ENCODE measurements around the gene HERC4.
"Not testable (repeated sequence)": the region's sequence is repeated elsewhere in the genome, so short reads cannot be mapped to it uniquely, and the experiment has no call there.

The HERC4 gene

DNA sequence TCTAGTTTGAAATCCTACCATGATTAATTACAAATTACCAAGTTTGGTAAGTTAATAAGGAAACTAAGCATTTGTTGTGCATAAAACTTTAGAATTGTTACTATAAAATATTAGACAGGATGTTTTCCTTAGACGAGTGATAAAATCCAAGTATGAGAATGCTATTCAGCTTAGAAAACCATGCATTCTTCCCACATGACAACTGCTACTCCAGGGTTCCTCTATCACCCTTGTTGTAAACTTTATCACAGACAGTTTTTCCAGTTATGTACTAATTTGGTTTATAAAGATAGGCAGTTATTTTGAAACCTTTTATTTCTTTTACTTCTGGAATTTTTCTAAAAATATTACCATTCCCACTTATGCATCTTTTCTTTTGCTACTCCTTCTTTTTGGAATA is 138.7 kb downstream of the HERC4 start:
- DNase-seq = no peak

DNA sequence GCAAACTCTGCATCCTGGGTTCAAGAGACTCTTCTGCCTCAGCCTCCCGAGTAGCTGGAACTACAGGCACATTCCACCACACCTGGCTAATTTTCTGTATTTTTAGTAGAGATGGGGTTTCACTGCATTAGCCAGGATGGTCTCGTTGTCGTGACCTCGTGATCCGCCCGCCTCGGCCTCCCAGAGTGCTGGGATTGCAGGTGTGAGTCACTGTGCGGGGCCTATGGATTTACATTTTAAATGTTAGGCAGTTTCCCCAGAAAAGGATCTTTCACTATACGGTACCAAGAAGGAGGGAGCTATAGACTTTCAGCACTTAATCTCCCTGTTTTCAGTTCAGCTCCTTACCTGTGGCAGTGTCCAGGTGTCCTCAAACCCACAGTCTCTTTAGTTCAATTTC is 139.9 kb downstream of the HERC4 start:
- DNase-seq = no peak

DNA sequence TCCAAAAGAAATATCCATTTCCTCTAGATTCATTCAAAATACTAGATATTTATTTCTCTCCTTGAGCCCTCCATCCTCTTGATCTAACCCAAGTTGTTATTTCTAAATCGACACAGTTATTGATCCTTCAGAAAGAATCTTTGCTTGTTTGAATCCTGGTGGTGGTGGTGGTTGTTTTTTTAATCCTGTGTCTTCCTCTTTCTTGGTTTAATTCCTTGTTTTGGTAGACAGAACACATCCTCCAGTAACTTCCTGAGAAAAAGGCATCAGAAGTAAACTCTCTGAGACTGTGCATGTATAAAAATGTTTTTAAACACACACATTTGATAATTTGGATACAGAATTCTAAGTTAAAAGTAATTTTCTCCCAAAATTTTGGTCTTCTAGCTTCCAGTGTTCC is 140.7 kb downstream of the HERC4 start:
- DNase-seq = no peak

DNA sequence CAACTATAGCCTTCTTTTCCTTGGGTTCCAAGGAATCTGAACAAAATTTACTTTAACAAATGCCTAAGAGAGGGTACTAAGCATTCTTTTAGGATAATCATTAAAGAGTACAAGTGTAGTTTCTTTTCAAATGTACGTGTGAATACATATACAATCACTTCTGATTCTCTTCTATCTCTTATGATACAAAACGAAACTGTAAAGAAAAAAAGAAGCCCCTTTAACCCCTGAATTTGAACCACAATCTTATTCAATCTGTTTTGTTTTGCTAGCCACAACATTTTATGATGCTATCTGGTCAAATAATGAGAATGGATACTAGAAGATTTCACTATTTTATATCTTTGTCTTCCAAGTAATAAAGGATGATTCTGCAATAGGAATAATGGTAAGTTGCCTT is 141.9 kb downstream of the HERC4 start:
- DNase-seq = no peak

DNA sequence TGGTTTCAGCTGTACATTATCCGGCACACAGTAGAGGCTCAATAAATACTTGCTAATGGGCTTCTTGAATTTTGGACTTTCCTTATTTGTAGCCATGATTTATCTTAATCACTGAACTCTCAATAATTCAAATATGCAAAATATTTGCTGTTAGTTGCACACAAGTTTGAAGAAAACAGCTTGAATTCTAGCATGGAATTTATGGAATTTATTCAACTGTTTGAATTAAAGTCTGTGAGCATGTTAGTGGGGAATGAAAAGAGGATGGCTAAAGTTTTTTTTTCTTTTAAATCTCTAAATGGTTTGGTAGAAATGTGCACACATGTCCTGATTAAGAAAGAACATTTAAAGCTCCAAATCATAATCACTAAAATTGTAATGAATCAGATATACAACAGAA is 148.1 kb downstream of the HERC4 start:
- no peak for DNase-seq

DNA sequence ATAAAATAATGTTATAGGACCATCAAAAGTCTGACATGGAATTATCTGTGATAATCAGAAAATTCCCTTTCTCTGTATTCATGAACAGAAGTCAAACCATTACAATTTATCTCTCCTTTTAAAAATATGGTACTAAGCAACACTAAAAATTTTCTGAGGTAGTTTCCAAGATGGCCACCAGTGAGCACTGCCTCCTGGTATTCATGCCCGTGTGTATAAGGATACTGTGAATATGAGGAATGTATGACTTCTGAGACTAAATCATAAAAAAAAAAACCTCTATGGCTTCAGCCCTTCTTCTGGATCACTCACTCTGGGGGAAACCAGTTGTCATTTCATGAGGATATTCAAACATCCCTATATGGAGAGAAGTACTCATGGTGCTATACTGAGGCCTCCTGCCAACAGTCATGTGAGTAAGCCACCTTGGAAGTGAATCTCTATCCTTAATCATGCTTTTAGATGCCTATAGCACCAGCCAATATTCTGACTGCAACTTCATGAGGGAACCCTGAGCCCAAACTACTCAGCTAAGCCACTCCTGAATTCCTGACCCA is 149.6 kb downstream of the HERC4 start:
- DNase-seq = no peak

DNA sequence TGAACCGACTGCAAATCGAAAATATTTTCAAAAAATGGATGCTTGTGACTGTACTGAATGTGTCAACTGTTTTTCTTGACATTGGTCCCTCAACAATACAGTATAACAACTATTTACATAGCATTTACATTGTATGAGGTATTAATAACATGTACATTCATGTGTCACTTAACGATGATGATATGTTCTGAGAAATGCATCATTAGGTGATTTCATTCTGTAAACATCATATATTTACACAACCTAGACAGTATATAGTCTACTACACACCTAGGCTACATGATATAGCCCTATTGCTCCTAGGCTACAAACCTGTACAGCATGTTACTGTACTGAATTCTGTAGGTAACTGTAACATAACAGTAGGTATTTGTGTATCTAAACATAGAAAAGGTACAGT is 150.9 kb downstream of the HERC4 start:
- no peak for DNase-seq

DNA sequence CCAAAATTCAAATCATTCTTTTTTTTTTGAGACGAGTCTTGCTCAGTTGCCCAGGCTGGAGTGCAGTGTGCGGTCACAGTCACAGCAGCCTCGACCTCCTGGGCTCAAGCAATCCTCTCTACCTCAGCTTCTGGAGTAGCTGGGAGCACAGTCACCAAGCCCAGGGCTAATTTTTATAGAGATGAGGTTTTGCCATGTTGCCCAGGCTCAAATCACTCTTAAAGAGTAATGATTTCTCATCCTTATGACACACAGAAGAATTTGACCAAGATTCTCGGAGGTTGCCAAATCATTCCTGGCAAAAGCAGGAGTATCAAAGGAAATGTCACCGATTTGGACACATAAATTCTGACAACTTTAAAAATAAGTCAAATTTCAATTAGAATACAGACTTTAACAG is 151.5 kb downstream of the HERC4 start:
- no peak for DNase-seq

DNA sequence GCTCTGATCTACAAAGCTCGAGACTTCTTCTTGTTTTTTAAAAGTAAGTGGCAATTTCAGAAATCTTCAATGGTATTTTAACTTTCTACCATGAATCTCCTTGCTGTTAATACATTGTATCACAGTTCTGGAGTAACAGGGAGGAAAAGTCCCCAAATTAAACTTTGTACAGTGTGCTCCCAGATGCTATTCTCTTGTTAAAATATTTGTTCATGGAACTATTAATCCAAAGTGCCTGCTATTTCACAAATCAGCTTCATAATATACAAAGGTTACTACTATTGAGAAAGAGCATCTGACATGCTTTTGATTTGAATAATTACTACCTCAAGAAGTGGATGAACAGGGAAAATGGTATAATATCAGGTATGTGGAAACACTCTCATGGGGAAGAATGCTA is 154.0 kb downstream of the HERC4 start:
- DNase-seq = no peak

DNA sequence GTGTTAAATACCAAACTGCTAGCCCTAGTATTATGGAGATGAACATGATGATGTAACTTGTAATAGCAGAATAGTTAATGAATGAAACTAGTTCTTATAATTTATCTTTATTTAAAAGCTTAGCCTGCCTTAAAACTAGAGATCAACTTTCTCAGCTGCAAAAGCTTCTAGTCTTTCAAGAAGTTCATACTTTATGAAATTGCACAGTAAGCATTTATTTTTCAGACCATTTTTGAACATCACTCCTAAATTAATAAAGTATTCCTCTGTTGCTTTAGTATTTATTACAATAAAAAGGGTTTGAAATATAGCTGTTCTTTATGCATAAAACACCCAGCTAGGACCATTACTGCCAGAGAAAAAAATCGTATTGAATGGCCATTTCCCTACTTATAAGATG is 157.4 kb downstream of the HERC4 start:
- no peak for DNase-seq

DNA sequence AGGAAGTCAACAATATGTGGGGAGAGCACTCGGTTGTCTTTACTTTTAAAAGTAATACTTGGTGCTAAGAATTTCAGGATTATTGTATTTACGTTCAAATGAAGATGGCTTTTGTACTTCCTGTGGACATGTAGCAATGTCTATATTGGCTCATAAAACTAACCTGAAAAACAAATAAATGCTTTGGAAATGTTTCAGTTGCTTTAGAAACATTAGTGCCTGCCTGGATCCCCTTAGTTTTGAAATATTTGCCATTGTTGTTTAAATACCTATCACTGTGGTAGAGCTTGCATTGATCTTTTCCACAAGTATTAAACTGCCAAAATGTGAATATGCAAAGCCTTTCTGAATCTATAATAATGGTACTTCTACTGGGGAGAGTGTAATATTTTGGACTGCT is 157.9 kb downstream of the HERC4 start:
- DNase-seq = no peak

DNA sequence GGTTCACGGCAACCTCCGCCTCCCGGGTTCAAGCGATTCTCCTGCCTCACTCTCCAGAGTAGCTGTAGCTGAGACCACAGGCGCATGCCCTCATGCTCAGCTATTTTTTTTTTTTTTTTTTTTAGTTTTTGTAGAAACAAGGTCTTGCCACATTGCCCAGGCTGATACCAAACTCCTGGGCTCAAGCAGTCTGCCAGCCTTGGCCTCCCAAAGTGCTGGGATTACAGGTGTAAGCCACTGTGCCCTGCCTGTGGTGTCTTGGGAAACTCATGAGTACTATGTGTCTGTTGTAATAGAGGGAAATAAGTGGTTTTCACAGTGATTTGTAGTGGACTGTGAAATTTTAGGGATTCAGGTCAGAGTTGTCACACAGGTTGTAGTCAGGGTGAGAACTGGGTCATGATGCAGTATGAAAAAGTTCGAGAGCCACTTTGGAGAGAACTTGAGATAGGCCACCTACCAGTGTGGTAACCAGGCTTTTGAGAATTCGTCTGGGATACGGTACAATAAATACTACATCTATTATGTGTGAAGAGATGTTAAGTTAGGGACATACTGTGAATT is 160.2 kb downstream of the HERC4 start:
- DNase-seq = no peak

DNA sequence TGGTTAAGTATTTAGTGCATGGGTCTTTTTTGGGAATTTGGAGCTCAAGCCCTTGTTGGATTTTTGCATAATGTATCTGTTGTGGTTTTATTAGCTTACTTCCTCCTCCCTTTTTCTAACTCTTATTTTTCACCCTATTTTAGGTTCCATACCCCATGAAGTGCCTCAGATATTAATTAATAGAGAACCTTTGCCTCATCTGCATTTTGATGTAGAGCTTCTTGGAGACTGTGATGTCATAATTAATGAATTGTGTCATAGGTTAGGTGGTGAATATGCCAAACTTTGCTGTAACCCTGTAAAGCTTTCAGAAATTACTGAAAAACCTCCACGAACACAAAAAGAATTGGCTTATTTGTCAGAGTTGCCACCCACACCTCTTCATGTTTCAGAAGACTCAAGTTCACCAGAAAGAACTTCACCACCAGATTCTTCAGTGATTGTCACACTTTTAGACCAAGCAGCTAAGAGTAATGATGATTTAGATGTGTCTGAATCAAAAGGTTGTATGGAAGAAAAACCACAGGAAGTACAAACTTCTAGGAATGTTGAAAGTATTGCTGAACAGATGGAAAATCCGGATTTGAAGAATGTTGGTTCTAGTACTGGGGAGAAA is 162.6 kb downstream of the HERC4 start:
- DNase-seq = no peak

DNA sequence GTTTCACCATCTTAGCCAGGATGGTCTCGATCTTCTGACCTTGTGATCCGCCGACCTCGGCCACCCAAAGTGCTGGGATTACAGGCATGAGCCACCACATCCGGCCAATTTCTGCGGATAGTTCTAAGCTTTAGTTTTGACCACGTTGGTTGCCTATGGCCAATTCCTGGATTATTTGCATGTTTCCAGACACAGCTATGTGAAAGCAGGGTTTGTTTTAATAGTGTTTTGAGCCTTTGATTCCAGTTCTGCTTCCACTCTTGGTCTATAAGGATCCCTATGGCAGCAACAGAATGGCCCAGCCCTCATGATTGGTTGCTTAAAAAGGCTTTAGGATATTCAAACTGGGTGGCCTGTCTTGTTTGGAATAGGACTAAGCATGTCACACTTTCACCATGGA is 171.5 kb downstream of the HERC4 start:
- DNase-seq = no peak

DNA sequence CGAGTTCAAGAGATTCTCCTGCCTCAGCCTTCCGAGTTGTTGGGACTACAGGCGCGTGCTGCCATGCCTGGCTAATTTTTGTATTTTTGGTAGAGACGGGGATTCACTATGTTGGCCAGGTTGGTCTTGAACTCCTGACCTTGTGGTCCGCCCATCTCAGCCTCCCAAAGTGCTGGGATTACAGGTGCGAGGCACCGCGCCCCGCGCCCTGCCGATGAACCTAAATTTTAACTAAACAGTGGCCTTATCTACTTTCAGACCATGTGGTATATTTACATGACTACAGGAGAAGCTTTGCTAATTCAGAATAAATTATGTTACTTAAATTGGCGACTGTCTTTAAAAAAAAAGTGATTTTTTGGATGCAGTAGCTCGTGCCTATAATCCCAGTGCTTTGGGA is 181.4 kb downstream of the HERC4 start:
- no peak for DNase-seq

DNA sequence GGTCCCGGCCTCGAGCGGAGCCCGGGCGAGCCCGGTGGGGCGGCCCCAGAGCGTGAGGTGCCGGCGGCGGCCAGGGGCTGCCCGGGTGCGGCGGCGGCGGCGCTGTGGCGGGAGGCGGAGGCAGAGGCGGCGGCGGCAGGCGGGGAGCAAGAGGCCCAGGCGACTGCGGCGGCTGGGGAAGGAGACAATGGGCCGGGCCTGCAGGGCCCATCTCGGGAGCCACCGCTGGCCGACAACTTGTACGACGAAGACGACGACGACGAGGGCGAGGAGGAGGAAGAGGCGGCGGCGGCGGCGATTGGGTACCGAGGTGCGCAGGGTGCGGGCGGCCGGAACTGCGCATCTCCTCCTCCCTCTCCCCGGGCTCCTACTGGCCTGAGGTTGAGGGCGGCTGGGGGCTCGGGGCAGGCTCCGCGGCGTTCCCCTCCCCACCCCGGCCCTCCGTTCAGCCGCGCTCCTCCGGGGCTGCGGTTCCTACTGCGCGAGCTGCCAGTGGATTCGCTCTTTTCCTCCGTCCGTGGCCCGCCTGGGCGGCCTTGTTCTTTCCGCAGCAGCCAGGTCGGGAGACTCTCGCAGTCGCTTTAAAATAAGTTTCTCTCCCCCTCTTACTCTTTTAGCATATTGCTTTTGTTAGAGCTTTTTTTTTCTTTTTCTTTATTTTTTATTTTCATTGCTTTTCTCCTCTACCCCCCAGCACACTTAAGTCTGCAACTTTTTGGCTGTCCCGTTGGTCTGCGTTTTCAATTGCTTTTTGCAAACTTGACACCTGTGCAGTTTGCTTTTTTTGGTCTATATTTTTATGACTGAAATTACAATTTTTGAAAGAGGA is 190.0 kb downstream of the HERC4 start:
- DNase-seq = peak; percentile 69 to 84 (median 73)

DNA sequence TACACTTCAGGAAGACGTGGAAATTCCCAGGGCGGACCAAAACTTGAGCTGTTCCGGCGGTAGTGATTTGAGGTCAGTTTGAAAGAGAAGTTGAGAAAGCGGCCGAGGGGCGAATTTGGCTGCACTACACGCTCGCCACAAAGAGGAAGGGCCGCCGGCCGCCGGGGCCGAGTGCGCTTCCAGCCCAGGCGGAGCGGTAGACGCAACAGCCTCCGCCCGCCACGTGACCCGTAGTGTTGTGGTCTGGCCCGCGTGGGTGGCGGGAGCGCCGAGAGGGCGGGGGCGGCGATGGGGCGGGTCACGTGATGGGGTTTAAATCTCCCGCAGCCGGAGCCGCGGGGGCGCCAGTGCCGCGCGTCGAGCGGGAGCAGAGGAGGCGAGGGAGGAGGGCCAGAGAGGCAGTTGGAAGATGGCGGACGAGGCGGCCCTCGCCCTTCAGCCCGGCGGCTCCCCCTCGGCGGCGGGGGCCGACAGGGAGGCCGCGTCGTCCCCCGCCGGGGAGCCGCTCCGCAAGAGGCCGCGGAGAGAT is 190.7 kb downstream of the HERC4 start, which contains the start of gene SIRT1:
SIRT1 (plus strand) TSS at position 344 of the 529 bp plus-strand sequence; CDS start at position 410, 66 bp downstream.
- DNase-seq = peak; percentile 81 to 90 (median 88)

DNA sequence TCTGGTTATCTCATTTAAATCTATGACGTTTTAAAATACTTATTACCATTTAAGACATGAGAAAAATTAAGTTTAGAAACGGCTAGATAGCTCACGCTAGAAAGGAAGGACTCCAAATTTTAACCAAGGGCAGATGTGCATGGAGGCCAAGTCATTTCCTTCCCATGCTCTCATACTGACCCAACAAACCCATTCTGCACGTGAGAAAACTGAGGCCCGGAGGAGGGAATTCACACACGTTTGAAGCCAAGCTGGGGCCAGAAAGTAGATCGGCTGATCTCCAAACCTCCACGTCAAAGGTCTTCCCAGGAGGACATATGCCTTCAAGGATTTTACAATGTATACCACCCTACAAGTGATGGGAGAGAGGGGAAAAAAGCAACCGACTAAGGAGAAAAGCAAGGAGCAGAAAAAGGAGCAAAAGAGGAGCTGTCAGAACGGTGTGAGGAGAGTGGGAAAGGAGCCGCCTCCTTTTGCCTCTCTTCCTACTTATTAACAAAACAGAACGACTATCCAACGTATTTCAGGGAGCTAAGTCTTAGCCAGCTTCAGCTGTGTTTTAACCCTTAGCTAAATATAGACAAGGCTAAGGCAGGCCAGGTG is 191.3 kb downstream of the HERC4 start:
- peak in 1 of 6 experiments; percentile 37 for DNase-seq

DNA sequence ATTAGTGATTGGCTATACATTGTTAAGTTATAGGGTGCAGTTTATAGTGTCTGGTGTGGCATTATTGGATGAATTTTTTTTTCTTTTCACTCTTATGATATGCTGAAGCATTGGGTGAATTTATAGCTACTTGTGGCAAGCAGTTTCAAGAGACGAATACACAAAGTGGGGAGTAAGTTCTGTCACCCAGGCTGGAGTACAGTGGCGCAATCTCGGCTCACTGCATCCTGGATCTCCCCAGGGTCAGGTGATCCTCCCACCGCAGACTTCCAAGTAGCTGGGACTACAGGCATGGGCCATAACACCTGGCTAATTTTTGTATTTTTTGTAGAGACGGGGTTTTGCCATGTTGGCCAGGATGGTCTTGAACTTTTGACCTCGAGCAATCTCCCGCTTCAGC is 196.9 kb downstream of the HERC4 start:
- DNase-seq = no peak

DNA sequence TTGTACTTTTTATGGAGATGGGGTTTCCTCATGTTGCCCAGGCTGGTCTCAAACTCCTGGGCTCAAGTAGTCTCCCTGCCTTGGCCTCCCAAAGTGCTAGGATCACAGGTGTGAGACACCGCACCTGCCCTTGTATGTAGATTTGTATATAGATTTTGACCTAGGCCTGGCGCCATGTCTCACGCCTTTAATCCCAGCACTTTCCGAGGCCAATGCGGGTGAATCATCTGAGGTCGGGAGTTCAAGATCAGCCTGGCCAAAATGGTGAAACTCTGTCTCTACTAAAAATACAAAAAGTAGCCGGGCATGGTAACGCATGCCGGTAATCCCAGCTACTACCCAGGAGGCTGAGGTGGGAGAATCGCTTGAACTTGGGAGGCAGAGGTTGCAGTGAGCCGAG is 197.7 kb downstream of the HERC4 start:
- not testable (repeated sequence) for DNase-seq

DNA sequence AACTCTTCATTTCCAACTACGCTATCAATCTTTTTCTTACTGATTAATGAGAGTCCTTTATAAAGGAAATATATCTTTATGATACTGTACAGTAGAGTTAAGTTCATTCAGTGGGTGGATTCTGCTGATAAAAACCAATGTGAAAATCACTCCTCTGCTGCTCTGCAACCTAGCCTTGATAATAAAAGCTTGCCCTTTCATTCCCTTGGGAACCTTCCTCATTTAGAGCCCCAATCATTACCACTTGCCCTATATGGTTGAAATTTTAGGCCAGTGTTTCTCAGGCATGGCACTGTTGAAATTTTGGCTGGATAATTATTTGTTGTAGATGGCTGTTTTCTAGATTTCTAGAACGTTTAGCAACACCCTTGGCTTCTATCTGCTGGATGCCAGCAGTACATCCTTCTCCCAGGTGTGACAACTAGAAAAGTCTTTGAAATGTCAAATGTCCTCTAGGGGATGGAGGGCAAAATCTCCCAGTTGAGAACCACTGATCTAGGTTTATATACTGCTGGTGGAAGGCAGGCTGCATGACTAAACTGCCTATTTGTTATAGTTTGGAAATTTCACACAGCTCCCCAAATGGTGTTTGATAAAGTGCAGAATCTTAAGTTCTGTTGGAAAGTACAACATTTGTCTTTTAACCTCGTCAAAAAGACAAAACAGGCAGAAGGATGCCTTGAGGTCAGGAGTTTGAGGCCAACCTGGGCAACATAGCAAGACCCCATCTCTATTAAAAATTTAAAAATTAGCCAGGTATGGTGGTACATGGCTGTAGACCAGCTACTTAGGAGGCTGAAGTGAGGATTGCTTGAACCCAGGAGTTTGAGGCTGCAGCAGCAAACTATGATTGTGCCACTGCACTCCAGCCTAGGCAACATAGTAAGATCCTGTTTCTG is 199.5 kb downstream of the HERC4 start:
- no peak for DNase-seq

Measured in stimulated activated naive CD4-positive, alpha-beta T cell (primary cell).